ENCODE results near the gene NUDT14. TPM values are rescaled to one million over a fixed set of nuclear protein-coding genes. Genes with fewer than 3 reads are reported as not detected.

Gene NUDT14
- total and polyA plus RNA-seq, 2 of the 4 experiments (the other 2 are of a cell fraction) = 5.6 to 9.3 TPM

DNA sequence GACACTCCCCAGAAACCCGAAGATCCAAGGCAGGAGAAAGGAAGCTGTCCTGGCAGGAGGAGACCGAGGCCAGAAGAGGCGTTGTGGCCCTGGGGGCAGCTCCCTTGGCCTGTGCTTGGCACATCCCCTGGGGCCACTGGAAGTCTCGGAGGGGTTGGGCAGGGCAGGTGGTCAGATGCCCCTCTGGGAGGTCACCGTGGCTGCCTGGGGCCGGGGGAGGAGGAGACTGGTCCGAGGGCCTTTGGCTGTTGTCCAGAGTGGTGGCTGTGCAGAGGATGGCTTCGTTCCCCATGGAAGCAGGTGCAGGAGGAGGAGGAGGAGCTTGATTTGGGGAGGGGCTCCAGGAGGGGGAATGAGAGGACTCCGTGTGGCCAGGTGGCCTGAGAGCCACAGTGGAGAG, 3.3 kb upstream of the NUDT14 start:
- Histone ChIP-seq H3K4me1 (ENCODE audit: control insufficient read depth, insufficient read depth, low read length) (peaks cover 2% of the 10 kb centered on the region; the same call in 1 of the 2 replicates), H2BK5ac (ENCODE audit: low read depth, low read length, poor library complexity, severe bottlenecking) (no peak overlapping the region), H3K9me3 (ENCODE audit: control insufficient read depth, insufficient read depth, low read length) (peaks cover 8% of the 10 kb centered on the region; the same call in 1 of the 2 replicates), H3K23ac (ENCODE audit: low read depth, low read length) (no peak overlapping the region), H3K4me2 (ENCODE audit: low read depth, low read length) (no peak overlapping the region), H4K8ac (ENCODE audit: low read depth in 2 of 2, low read length in 2 of 2) (no peak overlapping the region), H3K36me3 (ENCODE audit: control insufficient read depth, insufficient read depth, low read length) (no peaks in the 10 kb centered on the region), H2BK120ac (ENCODE audit: low read depth, low read length) (no peak overlapping the region), H3K14ac (replicated peaks; ENCODE audit: low read depth, low read length) (no peak overlapping the region), H3K27ac (ENCODE audit: insufficient read depth, low read length) (no peak overlapping the region), H2AK9ac (replicated peaks; ENCODE audit: low read depth, low read length, poor library complexity) (no peak overlapping the region), H2BK20ac (ENCODE audit: low read depth, low read length) (no peak overlapping the region), H3K9ac (ENCODE audit: low read depth, low read length) (no peak overlapping the region), H3K18ac (ENCODE audit: low read depth, low read length) (no peak overlapping the region), H2AK5ac (ENCODE audit: low read depth, low read length) (no peak overlapping the region), H3K56ac (ENCODE audit: extremely low read depth, insufficient read depth, low read length) (no peak overlapping the region), H4K20me1 (ENCODE audit: insufficient read depth, low read length) (0 out of 2 replicates have a peak, but pooled peaks cover 4% of the 10 kb centered on the region), H2BK15ac (ENCODE audit: low read depth, low read length) (no peak overlapping the region), H3K27me3 (ENCODE audit: control insufficient read depth, insufficient read depth, low read length) (peaks cover 17% of the 10 kb centered on the region; the same call in 1 of the 2 replicates), H4K5ac (ENCODE audit: low read depth, low read length) (no peak overlapping the region), H3K9me1 (ENCODE audit: insufficient read depth, low read length) (no peaks in the 10 kb centered on the region), H3K79me1 (ENCODE audit: low read depth in 1 of 2, low read length in 2 of 2) (no peaks in the 10 kb centered on the region), H3K4me3 (ENCODE audit: insufficient read depth, low read depth, low read length) (no peak overlapping the region), H2AFZ (replicated peaks; ENCODE audit: low read length, poor library complexity) (no peak overlapping the region), H4K91ac (ENCODE audit: insufficient read depth, low read depth, low read length) (no peak overlapping the region), H3K4ac (ENCODE audit: low read depth, low read length) (no peak overlapping the region)
- DNase-seq = no peak
- TF ChIP-seq USF2 (IDR thresholded peaks at IDR 0.05; ENCODE audit: low read depth, low read length) (no peak), ELK1 (IDR thresholded peaks at IDR 0.05; ENCODE audit: borderline replicate concordance, low read depth, low read length) (no peak), MXI1 (IDR thresholded peaks at IDR 0.05; ENCODE audit: borderline replicate concordance, low read depth, low read length) (no peak), BHLHE40 (IDR thresholded peaks at IDR 0.05; ENCODE audit: low read depth, low read length) (no peak), CHD1 (IDR thresholded peaks at IDR 0.05; ENCODE audit: low read depth, low read length) (no peak), RAD21 (IDR thresholded peaks at IDR 0.05; ENCODE audit: low read length) (no peak)
- in situ Hi-C loops (cut with MboI; ENCODE audit: low sequenced_read_pairs) (no loop called here), dilution Hi-C loops (cut with HindIII; ENCODE audit: low sequenced_read_pairs, unreplicated experiment) (no loop called here), intact Hi-C loops (cut with micrococcal nuclease) (loop anchor here (5.0 kb wide), 1 partner anchor 92 kb away; no protein-coding TSS in a partner anchor)
- no TSS peak for BruUV-seq (replicated peaks)
- ATAC-seq (ENCODE audit: low read depth) = no peak
- POLR2A ChIA-PET (ENCODE audit: unreplicated experiment) = interaction anchor here (0.6 kb wide), 1 partner anchor 206 kb away, joined by 3 read pairs; no protein-coding TSS in a partner anchor
- 41% methylated on average over 5 of the region's 9 CpGs; no CpG with 5 or more reads in 1 of the 2 experiments for WGBS, 2 experiments (ENCODE audit: extremely low coverage in 2 of 2, insufficient read length in 1 of 2)
- CTCF ChIA-PET = no interaction called here
